SKM-1 treated with dmso at 0.1 percent for 144 hours (cell line): Measurements from ENCODE around the gene SULT2B1.

Experiments
- DNase-seq: peaks from one replicate; lab custom pipeline; 2025; ENCODE audit not compliant: unreplicated experiment; lab: John Stamatoyannopoulos, UW

Gene SULT2B1

DNA sequence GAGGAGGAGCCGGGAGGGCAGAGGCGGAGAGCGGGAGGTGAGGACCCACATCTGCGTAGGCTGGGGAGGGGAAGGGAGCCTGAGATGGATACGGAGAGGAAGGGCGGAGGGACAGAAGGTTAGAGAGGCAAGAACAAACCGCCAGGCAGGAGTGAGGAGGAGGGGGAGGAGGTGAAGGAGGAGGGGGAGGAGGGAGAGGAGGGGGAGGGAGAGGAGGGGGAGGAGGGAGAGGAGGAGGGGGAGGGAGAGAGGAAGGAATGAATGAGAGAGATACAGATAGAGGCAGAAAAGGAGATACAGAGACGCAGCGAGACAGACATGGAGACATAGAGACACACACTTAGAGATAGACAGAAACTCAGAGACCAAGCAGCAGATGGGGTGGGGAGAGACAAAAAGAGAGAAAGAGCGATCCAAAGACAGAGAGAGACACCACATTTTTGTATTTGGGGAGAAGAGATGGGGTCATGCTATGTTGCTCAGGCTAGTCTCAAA is 94.8 kb downstream of the SULT2B1 start:
- no peak for DNase-seq

DNA sequence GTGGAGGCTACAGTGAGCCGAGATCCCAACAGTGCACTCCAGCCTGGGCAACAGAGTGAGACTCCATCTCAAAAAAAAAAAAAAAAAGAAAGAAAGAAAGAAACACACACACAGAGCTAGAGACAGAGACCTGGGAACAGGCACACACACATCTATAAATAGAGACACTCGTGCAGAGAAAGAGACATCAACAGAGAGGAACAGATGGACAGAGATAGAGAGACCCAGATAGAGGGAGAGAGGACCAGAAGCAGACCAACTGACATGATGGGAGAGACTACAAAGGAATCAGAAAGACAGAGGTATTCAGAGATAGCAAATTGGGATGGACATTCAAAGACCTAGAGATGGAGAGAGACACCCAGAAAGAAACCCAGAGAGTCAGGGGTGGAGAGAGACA is 96.2 kb downstream of the SULT2B1 start:
- no peak for DNase-seq
